DMS53 (cell line): ENCODE data around the gene ZCCHC9.
"Not testable (repeated sequence)": the region's sequence is repeated elsewhere in the genome, so short reads cannot be mapped to it uniquely, and the experiment has no call there.

Experiments used
- DNase-seq: peaks from one replicate; lab custom pipeline; 2025; lab: John Stamatoyannopoulos, UW

The ZCCHC9 gene

GRCh38 chr5:81301271-81302015 is at the start of gene ZCCHC9:
Gene ZCCHC9, plus strand, starts transcription at chr5:81301587. Its CDS starts 3,171 bp downstream, at chr5:81304758.
- DNase-seq: peak; percentile 97

DNA sequence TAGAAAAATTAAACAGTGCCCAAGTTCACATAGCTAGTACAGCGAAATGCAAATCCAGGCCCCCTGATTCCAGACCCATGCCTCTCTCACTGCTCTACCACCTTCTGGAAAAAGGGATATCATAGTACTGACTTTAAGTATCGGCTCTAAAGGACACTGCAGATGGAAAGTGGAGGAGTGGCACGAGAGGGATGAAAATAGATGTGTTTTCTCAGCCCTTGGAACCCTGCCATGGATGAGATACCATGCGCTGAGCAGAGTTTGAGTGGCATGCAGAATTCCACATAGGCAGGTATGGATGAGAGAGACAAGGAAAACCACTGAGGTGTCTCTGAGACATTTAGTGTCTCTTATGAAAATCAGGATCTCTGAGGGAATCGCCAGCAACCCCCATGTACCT is 49.5 kb upstream of the ZCCHC9 start:
- no peak for DNase-seq

DNA sequence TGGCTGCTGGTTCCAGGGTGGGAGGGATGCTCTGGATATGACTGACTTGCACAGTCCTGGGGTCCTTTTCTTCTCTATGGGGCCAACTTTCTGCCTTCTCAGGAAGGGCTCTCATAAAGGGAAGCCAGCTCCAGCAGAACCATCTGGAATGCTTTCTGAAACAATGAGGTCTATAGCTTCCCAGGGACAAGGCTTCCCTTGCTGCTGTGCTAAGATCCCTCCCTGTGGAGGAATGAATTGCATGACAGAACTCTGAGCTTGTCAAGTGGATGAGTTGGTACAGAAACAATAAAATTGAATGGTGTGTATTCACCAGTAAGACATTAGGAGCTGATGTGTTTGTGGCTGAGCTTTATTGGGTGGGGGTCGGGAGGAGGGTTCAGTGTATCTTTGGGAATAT is 48.5 kb upstream of the ZCCHC9 start:
- DNase-seq: no peak

DNA sequence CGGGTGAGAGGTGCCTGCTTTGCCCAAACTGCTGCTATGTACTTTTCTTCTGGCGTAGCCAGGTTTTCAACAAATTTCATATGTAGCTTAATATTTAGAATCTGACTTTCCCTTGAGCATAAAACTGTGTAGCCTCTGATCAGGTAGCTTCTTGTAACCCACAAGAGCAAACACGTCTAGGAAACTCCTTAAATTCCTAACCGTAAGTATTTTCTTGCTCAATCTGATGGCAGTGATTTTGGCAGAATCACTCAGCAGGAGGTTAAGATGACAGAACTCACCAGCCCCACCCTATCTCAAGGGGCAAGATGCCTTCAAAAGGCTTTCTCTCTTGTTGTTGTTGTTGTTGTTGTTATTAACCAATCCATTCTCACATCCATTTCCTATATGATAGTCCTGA is 47.5 kb upstream of the ZCCHC9 start:
- no peak for DNase-seq

DNA sequence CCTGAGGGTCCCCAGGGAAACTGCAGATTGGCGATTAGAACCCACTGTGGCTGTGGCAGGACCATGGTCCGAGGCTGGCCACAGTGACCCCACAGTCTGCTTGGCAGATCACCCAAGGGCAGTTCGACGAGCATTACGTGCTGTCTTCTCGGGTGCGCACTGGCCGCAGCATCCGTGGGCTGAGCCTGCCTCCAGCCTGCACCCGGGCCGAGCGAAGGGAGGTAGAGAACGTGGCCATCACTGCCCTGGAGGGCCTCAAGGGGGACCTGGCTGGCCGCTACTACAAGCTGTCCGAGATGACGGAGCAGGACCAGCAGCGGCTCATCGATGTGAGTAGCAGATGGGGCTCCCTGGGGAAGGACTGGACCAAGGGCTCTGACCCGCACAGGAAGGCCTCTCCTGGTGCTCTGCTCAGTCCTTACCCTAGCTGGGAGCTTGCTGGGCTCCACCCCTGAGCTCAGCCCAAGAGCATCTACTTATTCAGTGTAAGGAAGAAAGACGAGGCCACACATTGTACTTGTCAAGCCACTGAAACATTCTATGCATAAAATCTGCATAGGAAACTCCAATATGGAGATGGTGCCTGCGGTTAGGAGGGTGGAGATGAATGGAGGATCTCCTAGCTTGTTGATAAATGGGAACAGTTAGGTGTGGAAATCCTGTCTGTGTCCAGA is 46.4 kb upstream of the ZCCHC9 start:
- no peak for DNase-seq

DNA sequence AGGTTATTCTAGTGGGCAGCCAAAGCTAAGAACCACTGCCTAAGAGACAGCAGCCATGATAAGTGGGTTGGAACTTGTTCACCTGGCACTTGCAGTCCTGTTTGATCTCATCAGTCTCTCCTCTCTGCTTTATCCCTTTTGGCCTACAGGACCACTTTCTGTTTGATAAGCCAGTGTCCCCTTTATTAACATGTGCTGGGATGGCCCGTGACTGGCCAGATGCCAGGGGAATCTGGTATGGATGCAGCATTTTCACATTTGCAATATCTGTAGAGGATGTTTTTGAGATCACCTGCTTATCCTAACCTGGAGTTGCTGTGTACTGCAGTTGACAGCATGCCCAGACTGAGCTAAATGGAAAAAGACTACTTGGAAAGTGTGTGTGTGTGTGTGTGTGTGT is 44.6 kb upstream of the ZCCHC9 start:
- DNase-seq: no peak

DNA sequence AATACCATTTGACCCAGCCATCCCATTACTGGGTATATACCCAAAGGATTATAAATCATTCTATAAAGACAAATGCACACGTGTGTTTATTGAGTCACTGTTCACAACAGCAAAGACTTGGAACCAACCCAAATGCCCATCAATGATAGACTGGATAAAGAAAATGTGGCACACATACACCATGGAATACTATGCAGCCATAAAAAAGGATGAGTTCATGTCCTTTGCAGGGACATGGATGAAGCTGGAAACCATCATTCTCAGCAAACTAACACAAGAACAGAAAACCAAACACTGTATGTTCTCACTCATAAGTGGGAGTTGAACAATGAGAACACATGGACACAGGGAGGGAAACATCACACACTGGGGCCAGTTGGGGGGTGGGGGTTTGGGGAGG is 38.6 kb upstream of the ZCCHC9 start:
- DNase-seq: not testable (repeated sequence)

DNA sequence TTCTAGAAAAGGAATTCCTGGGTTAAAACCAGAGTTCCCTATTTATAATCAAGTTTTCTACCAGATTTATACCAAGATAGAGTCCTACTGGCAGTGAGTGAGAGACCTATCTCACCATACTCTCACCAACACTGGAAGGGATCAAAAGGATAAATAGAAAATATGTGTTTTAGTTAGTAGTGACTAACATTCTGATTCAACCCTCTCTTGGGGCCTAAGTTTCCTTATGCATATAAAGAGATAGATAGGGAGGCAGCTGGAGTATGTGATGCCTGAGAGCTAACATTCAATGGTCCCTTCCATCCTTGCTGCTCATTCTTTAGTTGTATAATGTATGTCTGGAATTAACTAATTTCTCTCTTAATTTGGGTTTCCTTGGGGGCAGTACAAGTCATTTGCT is 36.3 kb upstream of the ZCCHC9 start:
- DNase-seq: no peak

GRCh38 chr5:81268521-81269196 is 32.7 kb upstream of the ZCCHC9 start:
- DNase-seq: peak; percentile 32

- no peak for DNase-seq
Measured at GRCh38 chr5:81269751-81270393, 31.5 kb upstream of the ZCCHC9 start.

DNA sequence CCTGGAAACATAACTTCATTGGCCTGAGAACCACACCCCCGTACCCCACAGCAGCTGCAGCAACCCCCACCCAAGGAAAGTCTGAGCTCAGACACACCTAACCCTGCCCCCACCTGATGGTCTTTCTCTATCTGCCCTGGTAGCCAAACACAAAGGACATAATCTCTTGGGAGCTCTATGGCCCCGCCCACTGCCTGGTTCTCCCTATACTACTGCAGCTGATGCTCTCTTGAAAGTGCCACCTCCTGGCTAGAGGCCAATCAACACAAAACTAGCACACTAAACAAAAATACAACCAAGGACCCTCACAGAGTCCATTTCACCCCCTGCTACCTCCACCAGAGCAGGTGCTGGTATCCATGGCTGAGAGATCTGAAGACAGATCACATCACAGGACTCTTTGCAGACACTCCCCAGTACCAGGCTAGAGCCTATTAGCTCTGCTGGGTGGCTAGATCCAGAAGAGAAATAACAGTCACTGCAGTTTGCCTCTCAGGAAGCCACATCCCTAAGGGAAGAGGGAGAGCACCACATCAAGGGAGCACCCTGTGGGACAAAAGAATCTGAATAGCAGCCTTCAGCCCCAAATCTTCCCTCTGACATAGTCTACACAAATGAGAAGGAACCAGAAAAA is 30.9 kb upstream of the ZCCHC9 start:
- not testable (repeated sequence) for DNase-seq

DNA sequence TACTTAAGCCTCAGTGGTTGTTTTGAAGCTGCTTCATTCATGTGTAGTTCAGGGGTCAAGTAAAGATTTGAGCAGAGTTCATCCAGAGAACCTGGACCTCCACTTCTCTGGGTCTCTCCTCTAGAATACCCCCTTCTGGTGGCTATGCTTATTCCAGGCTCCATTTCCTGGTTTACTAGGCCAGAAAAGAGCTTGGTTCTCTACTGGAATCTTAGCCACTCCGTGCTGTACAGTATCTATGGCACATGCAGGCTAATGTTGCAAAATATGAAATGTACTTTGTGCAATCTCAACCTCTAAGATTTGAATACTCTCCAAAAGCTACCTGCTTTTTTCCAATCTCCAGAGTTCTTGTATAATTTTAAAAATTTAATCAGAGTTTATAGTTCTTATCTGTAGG is 17.4 kb upstream of the ZCCHC9 start:
- no peak for DNase-seq

DNA sequence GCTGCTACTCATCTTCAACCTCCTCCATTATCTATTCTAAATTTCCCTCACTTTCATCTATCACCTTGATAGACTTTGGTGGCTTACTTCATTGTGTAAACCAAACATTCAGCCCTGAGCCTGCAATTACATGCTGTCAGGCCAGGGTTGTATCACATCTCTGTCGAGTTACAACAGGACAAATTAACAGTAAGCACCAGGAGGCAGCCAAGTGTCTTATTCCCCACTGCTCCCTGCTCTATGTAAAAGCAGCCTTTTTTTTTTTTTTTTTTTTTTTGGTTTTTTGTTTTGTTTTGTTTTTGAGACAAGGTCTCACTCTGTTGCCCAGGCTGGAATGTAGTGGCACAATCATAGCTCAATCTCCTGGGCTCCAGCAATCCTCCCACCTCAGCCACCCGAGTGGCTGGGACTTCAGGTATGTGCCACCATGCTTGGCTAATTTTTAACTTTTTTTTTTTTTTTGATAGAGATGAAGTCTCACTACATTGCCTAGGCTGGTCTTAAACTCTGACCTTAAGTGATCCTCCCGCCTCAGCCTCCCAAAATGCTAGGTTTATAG is 15.2 kb upstream of the ZCCHC9 start:
- DNase-seq: peak; percentile 20

DNA sequence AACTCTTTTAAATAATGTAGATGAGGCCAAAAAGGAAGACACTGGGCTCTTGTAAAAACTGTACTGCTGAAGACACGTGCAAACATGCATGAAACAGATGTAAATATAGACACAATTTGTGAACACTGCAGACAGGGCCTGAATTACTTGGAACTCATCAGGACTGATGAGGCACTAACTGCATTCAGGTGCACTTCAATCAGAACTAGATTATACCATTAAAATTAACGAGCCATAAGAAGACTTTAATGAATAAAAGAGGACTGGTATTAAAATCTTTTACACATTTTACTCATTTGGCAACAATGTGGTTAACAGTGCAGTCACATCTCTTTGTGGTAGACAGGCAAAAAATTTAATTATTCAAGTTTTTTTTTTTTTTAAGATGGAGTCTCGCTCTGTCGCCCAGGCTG is 13.4 kb upstream of the ZCCHC9 start:
- DNase-seq: no peak

DNA sequence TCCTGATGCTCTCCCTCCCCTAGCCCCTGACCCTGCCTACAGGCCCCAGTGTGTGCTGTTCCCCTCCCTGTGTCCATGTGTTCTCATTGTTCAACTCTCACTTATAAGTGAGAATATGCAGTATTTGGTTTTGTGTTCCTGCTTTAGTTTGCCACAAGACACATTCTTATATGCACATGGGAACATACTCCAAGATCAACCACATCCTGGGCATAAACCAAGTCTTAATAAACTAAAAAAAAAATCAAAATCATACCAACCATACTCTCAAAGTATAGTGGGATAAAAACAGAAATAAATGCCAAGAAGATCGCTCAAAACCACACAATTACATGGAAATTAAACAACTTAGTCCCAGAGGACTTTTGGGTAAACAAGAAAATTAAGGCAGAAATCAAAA is 11.2 kb upstream of the ZCCHC9 start:
- no peak for DNase-seq

DNA sequence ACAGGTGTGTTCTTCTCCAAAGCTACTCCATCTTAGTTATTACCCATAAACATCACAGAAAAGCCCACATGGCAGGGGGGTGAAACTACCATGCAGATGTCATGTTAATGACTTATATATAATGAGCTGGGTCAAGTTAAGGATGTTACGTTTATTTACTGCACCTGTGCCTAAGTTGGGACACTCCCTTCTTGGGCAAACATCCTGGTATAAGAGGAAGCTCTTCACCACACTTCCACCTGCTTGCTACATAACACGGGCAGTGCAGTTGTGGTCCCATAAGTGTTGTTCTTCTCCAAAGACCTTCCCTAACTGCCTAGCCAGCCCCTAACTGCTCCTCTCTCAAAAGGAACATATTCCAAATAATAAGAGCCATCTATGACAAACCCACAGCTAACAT is 9.3 kb upstream of the ZCCHC9 start:
- DNase-seq: peak; percentile 28

DNA sequence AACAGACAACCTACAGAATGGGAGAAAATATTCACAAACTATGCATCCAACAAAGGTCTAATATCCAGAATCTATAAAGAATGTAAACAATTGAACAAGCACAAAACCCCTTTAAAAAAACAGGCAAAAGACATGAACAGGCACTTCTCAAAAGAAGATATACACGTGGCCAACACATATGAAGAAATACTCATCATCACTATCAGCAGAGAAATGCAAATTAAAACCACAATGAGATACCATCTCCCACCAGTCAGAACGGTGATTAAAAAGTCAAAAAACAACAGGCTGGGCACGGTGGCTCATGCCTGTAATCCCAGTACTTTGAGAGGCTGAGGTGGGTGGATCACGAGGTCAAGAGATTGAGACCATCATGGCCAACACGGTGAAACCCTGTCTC is 7.4 kb upstream of the ZCCHC9 start:
- not testable (repeated sequence) for DNase-seq

DNA sequence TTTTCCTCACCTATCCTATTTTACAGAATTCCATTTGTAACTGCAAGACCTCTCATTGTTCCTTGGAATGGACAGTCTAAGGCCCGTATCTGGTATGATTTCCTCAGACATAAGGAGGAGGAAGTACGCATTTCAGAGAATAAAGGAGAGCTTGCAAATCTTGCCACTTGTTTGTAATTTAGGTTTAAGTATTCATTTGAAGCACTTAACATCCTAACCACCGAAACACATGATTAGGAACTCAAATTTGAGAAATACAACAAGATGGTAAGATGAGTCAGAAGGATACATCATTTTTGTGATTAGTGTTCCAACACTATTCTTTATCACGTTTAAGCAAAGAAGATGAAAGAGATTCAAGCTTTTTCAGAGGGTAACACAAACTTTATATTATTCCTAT is 3.9 kb upstream of the ZCCHC9 start:
- no peak for DNase-seq

GRCh38 chr5:81300921-81301270 is 491 bp upstream of the ZCCHC9 start:
- peak; percentile 61 for DNase-seq

DNA sequence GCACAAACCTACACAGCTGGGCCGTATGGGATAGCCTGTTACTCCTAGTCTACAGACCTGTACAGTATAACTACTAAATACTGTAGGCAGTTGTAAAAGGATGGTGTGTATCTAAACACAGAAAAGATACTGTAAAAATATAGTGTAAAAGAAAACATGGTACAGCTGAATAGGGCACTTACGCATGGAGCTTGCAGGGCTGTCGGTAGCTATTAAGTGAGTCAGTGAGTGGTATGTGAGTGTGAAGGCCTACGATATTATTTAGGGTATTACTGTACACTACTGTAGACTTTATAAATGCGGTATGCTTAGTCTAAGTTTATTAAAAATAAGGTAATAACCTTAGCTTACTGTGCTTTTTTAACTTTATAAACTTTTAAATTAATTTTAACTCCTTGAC is 1.2 kb downstream of the ZCCHC9 start:
- no peak for DNase-seq

DNA sequence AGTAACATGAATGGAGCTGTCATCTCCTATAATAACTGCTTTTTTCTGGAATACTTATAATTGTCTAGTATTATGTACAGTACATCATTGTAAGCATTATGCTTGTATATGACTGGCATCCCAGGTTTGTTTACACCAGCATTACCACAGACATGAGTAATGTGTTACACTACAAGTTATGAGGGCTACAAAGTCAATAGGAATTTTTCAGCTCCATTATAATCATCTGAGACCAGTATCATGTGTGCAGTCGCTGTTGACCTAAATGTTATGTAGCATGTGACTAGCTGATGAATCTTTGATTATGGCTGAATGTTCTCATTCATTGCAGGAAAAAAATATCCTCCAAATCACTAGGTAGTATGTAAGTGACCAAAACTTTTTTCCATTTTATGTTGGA is 2.2 kb downstream of the ZCCHC9 start:
- DNase-seq: peak; percentile 3

GRCh38 chr5:81305785-81306184 is 4.4 kb downstream of the ZCCHC9 start:
- no peak for DNase-seq
